ENCODE measurements around the gene OBI1.
"Not testable (repeated sequence)": the region's sequence is repeated elsewhere in the genome, so short reads cannot be mapped to it uniquely, and the experiment has no call there.

Gene OBI1

DNA sequence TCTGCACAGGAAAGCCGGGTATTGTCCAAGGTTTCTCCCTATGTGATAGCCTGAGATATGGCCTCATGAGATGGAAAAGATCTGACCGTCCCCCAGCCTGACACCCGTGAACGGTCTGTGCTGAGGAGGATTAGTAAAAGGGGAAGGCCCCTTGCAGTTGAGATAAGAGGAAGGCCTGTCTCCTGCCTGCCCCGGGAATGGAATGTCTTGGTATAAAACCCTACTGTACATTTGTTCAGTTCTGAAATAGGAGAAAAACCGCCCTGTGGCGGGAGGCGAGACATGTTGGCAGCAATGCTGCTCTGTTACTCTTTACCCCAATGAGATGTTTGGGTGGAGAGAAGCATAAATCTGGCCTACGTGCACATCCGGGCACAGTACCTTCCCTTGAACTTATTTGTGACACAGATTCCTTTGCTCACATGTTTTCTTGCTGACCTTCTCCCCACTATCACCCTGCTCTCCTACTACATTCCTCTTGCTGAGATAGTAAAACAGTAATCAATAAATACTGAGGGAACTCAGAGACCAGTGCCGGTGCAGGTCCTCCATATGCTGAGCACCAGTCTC, 11.8 kb downstream of the OBI1 start:
- DNase-seq: not testable (repeated sequence)

DNA sequence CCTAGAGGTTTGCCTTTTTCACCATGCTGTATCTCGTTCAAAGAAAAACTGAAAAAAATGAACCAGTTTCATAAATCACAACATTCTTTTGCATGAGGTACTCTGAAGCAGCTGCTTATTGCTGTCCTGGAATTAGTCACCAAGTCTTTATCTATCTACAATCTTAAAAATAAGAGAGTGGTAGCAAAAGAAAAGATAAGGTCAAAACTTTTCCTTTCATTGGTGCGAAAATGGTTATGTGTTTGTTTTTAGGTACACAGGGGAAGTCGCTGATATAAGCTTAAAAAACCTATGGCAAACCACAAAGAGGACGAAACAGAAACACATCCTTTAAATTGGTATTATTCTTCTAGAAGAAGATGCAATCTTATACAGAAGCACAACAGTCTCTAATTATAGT, 20.7 kb downstream of the OBI1 start:
- no peak for DNase-seq

DNA sequence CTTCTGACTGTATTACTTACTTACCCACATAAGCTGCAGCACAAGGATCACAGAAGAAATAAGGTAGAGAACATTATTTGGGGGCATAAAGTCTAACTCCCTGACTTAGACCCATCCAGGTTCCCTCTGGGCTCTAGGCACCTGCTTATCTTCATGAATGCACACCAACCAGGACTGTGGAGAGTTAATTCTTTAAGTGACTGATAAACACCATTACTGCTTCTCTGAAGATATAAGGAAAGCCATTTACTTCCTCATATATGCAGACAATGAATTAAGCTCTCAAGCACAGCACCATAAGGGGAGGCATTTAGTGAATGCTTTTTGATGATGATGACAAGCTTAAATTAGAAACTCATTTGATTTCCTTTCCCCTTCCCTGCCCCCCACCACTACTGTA, 22.5 kb downstream of the OBI1 start:
- DNase-seq: no peak

DNA sequence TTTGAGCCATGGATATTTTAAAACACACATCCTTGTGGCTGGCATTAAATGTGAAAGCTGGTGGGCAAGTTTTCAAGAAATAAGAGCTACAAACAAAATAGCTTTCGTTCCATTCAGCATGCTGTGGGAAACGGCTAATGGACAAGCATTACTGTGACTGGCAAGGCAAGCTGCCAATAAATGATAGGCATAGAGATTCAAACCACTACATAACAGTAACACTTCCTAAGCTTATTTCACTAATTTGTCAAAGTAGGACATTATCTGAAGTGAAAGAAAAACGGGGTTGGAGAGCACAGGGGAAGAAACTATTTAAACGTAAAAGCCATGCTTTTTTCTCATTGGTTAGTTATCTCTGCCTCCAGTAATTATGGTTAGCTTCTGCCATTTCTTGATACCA, 26.0 kb downstream of the OBI1 start:
- DNase-seq: no peak

DNA sequence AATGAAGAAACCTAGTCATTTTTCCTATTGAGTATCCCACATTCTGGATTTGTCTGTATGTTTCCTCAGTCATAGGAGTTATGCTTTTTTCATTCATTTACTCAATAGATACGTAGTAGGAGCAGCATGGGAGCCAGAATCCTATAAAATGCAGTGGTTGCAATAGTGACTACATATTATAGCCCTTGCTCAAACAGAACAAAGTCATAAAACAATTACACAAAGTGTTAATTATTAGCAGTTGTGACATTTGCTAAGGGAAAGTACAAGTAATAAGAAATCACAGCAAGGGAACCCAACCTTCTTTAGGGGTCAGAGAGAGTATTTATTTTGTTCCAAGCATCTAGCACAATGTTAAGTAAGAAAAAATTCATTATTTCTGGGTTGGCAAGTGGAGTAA, 27.9 kb downstream of the OBI1 start:
- no peak for DNase-seq

DNA sequence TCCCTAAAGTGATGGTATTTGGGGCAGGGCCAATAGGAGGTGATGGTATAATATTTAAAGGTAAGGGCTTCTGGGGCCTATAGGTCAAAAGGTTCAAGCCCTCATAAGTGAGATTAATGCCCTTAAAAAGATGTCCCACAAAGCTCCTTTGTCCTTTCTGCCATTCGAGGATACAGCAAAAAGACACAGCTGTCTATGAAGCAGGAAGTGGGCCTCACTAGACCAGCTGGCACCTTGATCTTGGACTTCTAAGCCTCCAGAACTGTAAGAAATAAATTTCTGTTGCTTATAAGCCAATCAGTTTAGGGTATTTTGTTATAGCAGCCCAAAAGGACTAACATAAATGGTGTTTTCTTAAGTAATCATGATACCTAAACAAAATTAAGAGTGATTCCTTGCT, 28.4 kb downstream of the OBI1 start:
- no peak for DNase-seq

DNA sequence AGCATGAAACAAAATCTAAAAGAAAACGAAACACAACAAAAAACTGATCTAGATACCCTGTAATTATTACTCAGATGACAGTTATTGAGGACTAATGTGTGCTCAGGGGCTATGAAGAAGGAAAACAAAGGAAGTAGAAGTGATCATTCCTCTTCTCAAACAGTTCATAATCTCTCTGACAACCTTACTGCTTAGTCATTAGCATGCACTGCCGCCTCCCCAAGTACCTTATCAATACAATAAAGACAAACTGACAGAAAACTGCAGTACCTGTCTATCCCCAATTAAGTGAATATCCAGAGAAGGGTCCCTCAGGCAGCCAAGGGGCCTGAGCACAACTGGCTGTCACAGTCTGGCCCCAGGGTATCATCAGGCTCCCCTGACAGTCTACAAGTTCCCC, 33.6 kb downstream of the OBI1 start:
- no peak for DNase-seq

DNA sequence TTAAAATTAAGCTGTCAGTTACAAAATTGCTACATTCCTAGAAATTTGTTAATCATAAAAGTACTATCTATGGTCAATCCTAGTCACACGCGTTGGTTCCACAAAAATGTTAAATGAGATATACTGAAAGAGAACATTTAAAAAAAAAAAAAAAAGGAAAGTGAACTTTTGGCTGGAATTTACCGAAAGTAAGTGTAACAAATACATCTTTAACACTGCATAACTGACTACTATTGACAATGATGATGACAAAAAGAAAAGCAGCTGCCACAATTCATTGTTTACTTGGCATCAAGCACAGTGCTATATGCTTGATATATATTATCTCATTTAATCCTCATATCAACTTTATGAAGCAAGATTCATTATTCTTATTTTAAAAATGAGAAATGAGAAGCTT, 35.8 kb downstream of the OBI1 start:
- DNase-seq: no peak

DNA sequence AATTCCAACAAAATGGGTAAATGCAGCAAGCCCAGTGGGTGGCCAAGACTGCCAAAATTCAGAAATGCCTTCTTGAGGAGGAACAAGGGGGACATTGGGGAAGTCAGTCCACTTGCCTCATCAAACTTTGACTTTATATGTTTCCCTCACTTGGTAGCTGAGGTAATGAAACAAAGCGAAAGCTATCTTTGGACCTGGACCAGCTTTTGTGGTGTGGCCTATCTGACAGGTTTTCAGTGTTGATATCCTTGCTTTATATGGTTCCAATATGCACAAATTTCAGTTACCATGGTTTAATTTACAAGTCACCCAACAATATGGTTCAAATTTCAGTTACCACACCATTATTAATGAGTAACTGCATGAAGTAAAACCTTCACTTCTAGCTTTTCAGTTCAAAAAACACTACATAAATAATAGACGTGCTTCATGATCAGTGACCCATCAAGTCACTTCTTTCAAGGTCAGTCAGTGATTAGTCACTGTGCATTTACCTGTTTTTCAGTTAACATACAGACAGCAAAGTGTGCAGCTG, 38.0 kb downstream of the OBI1 start:
- no peak for DNase-seq

DNA sequence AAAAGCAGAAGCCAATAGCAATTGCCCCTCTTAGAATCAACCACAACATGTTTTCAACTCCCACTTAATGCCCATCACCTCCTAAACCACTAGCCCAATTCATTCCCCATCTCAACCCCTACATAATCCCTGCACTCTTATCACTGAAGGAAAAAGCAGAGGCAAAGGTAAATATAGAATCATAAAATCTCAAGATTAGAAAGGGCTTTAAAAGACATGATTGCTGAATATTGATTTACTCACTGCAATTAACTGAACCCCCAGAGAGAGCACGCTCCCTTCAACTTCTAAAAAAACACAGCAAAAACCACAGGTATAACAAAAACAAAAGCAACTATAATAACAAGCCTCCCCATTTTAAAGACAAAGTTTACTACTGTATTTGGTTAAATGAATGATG, 40.5 kb downstream of the OBI1 start:
- no peak for DNase-seq

DNA sequence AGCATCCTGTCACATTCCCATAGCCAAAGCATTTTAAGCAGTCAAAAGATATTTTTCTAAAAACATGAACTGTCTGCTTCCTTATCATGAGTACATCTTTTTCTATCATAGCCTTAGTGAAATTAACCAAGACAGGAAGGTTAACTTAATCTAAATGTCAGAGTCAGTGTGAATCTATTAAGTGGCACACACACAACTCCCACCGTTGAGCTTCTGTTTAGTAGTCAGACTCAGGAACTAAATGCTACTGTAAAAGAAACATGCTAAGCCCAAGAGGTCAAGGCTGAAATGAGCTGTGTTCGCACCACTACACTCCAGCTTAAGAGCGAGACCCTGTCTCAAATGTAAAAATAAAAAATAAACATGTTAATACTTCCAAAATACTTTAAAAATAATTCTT, 47.9 kb downstream of the OBI1 start:
- DNase-seq: no peak

DNA sequence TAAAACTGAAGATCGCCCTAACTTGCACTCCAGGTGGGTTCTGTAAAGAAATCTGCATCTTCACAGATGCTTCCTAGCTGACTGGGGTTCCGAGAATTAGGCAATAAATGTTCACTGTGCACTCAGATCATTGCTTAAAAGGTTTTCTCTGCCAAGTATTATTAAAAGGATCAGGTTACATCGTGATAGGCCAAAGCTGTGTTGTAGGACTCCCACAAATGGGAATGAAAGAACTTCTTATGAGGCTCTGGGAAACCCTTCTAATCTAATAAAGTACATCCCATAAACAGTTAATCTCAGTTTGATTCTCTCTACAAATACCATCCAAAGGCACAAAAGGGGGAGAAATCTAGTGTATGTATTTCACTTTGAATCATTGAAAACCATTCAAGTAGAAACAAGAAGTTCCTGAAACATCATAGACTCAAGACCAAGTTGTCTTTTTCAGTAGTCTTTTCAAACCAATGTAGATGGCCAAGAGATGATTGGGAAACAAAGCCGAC, 48.5 kb downstream of the OBI1 start:
- no peak for DNase-seq

DNA sequence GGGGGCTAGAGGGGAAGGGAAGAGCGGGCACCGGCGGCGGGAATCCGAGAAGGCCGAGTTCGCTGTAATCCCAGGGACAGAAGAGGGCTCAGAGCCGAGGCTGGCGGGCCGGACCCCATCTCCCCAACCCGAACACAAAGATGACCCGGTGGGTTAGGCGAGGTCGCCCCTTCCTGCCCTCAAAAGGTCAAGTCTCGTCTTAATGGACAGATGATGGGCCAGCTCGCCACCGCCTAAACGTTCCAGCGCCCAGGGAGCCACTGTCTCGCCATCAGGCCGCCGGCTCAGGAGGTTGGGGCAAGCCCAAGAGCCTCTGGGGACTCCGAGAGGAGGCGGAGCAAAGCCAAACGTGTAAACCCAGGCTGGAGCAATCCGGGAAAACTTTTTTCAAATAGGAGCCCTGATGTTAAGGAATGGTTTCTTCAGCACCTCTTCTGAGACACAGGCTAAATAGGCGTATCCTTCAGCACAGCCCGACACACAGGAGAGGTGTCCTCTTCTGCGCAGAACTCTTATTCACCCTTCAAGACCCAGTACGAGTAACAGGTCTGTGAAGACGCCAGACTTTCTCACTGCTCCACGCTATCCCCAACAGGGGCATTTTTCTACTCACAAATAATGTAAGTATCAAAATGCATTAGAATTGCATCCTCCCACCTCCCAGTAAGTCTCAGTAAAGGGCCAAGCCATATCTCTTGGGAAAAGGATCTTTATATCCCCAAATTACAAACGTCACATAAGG, 49.3 kb downstream of the OBI1 start:
- DNase-seq: no peak

DNA sequence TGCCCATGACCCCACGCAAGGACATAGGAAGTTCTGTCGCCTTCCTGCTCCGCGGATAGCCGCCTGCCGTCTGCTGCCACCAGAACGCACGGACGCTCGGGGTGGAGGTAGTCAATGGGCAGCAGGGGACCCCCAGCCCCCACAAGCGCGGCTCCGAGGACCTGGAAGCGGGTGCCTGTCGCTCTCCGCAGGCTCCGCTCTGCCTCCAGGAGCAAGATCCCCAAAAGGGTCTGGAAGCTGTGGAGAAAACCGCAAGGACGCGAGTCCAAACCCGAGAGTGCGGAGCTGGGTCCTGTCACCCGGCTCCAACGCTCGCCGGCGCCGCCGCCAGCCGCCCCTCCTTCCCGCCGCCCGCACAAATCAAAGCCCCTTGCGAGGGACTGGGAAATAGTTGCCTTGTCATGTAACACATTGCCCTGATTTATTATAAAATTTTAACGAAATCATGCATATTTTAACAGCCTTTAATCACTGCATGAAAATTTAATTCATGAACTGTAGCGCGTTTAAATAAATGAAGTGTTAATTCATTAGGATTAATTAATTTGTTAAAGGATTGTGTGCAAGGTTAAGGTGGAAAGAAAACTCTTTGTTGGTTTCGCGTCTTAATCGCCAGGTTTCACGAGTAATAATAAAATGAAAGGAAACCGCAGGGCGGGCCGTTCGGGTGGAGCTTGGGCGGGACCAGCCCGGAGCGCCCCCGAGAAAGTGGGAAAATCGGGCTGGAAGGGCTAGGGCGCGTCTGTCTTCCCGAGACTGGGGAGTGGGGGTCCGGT, 50.1 kb downstream of the OBI1 start:
- no peak for DNase-seq

DNA sequence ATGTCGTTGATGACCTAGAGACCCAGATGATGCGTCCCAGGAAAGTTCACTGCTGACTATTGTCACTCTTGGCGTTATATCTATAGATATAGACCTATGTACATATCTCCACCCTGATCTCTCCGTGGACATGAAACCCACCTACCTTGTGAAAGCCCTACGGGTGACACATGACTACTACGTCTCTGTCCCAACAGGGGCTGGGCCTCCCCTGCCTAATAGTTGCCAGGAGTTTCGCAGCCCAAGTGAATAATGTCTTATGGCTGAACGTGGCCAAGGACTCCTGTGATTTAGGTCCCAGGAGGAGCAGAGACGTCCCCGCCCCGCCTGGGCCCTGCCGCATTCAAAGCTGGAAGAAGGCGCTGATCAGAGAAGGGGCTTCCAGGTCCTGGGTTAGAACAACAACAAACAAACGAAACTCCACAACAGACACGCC, 50.7 kb downstream of the OBI1 start:
- no peak for DNase-seq

DNA sequence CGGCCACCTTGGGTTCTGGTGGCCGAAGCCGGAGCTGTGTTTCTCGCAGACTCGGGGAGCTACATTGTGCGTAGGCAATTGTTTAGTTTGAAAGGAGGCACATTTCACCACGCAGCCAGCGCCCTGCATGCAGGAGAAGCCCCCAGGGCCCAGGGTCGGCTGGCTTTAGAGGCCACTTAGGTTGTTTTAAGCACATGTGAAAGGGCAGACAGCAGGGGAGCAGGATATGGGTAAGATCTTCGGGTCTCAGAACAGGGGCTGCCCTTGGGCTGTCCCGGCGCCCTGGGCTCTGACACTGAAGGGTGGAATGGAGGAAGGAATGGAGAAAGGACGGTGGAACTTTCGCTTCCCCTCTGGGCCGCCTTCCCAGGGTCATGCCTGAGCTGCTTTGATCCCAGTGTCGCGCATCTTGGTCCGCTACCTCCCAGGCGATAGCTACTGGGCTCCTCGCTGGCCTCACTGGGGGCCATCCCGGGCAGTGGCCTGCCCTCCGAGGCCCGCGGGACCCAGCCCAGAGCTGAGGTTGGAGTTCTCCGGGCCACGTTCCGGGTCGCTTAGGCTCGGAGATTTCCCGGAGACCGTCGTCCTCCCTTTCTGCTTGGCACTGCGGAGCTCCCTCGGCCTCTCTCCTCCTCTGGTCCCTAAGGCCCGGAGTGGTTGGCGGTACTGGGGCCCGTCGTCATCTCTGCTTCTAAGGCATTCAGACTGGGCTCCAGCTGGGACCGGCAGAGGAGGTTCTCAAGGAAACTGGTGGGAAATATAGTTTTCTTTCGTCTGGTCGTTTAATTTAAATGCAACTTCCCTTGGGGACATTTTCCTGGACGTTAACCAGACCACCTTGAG, 51.3 kb downstream of the OBI1 start:
- no peak for DNase-seq

DNA sequence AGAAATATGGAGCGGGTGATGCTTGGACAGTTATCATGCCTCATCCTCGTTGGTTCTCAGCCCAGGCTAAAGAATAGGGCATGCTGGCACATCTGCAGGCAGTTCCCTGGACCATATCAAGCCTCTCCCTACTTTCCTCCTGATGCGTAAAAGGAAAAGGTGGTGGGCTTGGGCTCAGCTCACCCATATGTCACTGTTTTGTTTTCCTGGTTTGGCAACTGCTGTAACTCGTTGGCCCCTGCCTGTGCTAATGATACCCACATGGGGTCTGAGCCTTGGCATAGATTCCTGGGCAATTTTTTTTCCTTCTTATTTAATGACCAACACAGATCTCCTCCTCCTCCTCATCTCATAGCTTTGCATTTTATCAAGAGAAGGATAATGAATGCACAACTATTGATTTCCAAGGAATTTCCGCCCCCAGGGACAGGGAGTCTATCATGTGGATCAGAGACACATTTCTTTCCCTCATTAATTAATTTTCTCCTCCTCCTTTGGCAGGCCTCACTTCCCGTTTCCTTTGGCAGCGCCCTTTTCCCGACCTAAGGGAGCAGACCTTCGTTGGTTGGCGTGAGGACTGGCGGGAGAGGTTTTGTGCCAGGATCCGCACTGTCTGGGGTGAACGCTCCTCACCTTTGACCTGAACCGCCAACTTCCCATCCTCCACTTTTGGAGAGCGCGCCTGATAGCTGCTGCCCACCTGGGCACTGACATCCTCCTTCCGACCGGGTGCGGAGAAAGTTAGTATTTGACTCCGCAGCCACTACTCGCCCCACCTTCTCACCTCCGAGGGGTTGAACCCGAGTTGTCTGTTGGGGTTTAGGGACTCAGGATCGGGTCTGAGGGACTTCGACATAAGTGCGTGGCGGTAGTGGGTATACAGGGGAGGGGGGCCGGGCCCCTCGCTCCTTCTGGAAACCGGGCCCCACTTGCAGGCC, 52.2 kb downstream of the OBI1 start:
- DNase-seq: no peak

DNA sequence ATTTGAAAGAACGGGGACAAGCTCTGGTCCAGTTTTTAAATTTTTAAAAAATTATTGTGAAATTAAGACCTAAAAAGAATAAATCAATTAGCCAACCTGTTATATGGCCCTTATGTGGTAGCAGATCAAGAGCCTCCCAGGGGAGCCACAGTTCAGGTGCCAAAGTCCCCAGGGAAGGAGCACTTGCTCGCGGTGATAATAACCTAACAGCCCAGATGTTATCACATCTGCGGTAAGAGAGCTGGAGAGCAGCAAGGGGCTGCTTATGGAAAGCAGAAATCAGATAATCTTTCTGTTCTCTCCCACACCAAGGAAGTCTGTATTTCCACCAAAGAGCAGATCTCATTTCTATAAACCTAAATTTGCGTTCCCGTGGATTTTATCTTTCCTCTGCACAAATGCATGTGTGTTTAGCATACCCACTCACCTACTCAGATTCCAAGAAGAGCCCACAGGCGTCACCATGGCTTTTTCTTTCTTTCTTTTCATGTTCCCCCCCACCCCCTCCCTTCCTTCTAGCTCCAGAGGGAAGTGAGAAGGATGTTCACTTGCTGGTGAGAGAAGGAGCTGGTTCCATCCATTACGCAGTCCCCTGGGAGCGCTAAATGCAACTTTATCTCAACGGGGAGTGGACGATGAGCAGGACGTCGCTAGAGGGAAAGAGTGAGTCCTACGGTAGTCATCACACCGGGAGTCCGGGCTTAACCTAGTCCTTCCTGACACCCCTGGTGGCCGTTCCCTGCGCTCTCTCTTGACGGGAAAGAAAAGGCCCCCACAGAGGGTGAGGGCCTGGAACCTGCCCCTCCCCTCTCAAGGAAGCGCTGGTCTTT, 54.0 kb downstream of the OBI1 start:
- DNase-seq: no peak

DNA sequence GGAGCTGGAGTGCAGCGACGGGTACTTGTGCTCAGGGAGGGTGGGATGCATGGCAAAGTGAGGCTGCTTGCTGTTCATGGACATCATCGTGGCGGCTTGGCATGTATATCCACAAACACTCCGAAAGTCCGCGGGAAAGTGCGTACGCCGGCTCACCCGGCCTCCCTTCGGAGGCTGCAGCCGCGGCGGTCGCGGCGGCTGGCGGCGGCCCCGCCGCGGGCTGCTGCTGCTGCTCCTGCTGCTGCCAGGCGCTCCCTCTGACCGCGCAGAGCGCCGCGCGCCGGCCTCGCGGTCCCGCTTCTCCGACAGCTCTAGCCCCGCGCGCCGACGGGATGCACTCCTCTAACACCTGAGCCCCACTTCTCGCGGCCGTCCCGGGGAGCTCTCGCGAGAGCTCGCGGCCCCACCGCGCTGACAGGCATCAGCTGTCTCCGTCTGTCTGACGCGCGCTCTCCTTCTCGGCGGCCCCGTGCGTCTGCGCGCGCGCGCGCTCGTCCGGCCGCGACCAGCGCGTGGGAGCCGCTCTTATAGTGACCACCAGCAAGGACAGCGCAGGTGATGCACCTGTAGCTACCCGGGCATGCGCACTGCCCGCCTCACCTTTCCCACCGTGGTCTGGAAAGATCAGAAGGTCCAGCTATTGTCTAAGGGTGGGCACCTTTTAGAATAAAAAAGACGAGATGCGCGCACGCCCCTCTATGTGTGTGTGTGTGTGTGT, 55.6 kb downstream of the OBI1 start, which contains the start of gene POU4F1:
Gene POU4F1, minus strand, starts transcription at position 313 of the 718 bp plus-strand sequence. Its CDS starts 226 bp downstream, at position 87.
- peak; percentile 64 for DNase-seq

Measured in activated T-cell treated with anti-CD3 and anti-CD28 coated beads, Interleukin-2, amount 50 U/mL, for 1 hour (primary cell).